M059J (cell line): Measurements from ENCODE around the gene GLYR1. TPM values are rescaled to one million over a fixed set of nuclear protein-coding genes. Genes with fewer than 3 reads are reported as not detected.
"Not testable (repeated sequence)": the region's sequence is repeated elsewhere in the genome, so short reads cannot be mapped to it uniquely, and the experiment has no call there.

ENCODE experiments used
- DNase-seq: peaks from one replicate; pipeline ENCODE4 v3.0.0-alpha.2; 2012; ENCODE audit warnings: low read depth
- total RNA-seq: library from RNA; depleted of rRNA; stranded (reverse); fragments of >200 nt; shearing (Covaris generic); gene quantifications from 2 replicates; pipeline ENCODE4 v1.2.3, GENCODE V29; 2014

GLYR1 gene
- total RNA-seq, 1 experiment from 2014 or later = 42.0 TPM

GRCh38 chr16:4788910-4789309, 58.2 kb downstream of the GLYR1 start:
- DNase-seq = no peak

GRCh38 chr16:4788489-4788889, 58.6 kb downstream of the GLYR1 start:
- no peak for DNase-seq

- DNase-seq = no peak
Measured at GRCh38 chr16:4787627-4788482, 59.2 kb downstream of the GLYR1 start, which contains the start of gene SEPTIN12. Gene SEPTIN12, minus strand, starts transcription at chr16:4788345. Its CDS starts 700 bp downstream, at chr16:4787645.

GRCh38 chr16:4787068-4787467, 60.0 kb downstream of the GLYR1 start:
- DNase-seq = no peak

GRCh38 chr16:4785758-4786433, 61.2 kb downstream of the GLYR1 start:
- no peak for DNase-seq

GRCh38 chr16:4784444-4784987, 62.6 kb downstream of the GLYR1 start:
- not testable (repeated sequence) for DNase-seq

- DNase-seq = no peak
Measured at GRCh38 chr16:4783951-4784336, 63.1 kb downstream of the GLYR1 start.

GRCh38 chr16:4783251-4783950, 63.7 kb downstream of the GLYR1 start:
- DNase-seq = no peak

GRCh38 chr16:4780235-4780634, 66.9 kb downstream of the GLYR1 start:
- peak; percentile 33 for DNase-seq

GRCh38 chr16:4778050-4778392, 69.1 kb downstream of the GLYR1 start:
- no peak for DNase-seq

GRCh38 chr16:4777339-4778049, 69.6 kb downstream of the GLYR1 start:
- DNase-seq = no peak

GRCh38 chr16:4776141-4776705, 70.9 kb downstream of the GLYR1 start:
- DNase-seq = no peak

GRCh38 chr16:4775005-4775404, 72.1 kb downstream of the GLYR1 start:
- DNase-seq = no peak

GRCh38 chr16:4772351-4772750, 74.7 kb downstream of the GLYR1 start:
- DNase-seq = no peak

GRCh38 chr16:4771646-4772045, 75.4 kb downstream of the GLYR1 start:
- DNase-seq = no peak

GRCh38 chr16:4769306-4769638, 77.8 kb downstream of the GLYR1 start:
- no peak for DNase-seq

- peak; percentile 96 for DNase-seq
Measured at GRCh38 chr16:4768549-4769305, 78.4 kb downstream of the GLYR1 start.

GRCh38 chr16:4767872-4768548, 79.1 kb downstream of the GLYR1 start:
- DNase-seq = peak; percentile 56

GRCh38 chr16:4766875-4767628, 80.0 kb downstream of the GLYR1 start, which contains the start of gene ZNF500:
Gene ZNF500, minus strand, starts transcription at chr16:4767162. Its CDS starts 1,184 bp downstream, at chr16:4765978.
- DNase-seq = peak; percentile 95
